OCI-LY7 (cell line): Measurements from ENCODE around the gene TMC2. TPM values are rescaled to one million over a fixed set of nuclear protein-coding genes. Genes with fewer than 3 reads are reported as not detected.
A peak's percentile ranks its signal among the peaks of the same experiment; 100 is the strongest.
"Not testable (repeated sequence)": the region's sequence is repeated elsewhere in the genome, so short reads cannot be mapped to it uniquely, and the experiment has no call there.

Experiments
- BruUV-seq: library from RNA; stranded (reverse); fragments of 400-500 nt; replicated peaks from 2 replicates; lab custom pipeline; 2021; lab: Mats Ljungman, UMichigan
- CTCF ChIA-PET: fragments of 300-600 bp; sonication (Branson Sonifier 250); formaldehyde crosslinking; loops from one replicate; lab custom pipeline; 2022; ENCODE audit warnings: antibody characterized with exemption; ENCODE audit not compliant: unreplicated experiment; lab: Charles Lee
- POLR2A ChIA-PET: fragments of 300-600 bp; sonication (Branson Sonifier 250); formaldehyde crosslinking; loops from one replicate; lab custom pipeline; 2022; ENCODE audit warnings: antibody characterized with exemption; lab: Charles Lee
- DNase-seq: peaks from one replicate; pipeline ENCODE4 v3.0.0-alpha.2; 2015; ENCODE audit warnings: low spot score
- H2AFZ ChIP-seq: fragments of 200-600 bp; sonication (generic), shearing (Covaris generic); 2 replicates; pipeline ENCODE4 v1.6.1; 2014; ENCODE audit warnings: mild to moderate bottlenecking, antibody characterized with exemption, low read length, moderate library complexity
- H3K27ac ChIP-seq: fragments of 200-600 bp; sonication (generic); 2 replicates; pipeline ENCODE4 v1.5.1; 2014; ENCODE audit warnings: mixed run types, low read depth, mild to moderate bottlenecking, moderate library complexity, low read length, inconsistent platforms; ENCODE audit not compliant: poor library complexity, severe bottlenecking
- H3K36me3 ChIP-seq: fragments of 200-600 bp; sonication (generic); 2 replicates; pipeline ENCODE4 v1.6.1; 2014; ENCODE audit warnings: mild to moderate bottlenecking, antibody characterized with exemption, low read length, moderate library complexity, mixed read lengths; ENCODE audit not compliant: insufficient read depth
- H3K4me1 ChIP-seq: fragments of 200-600 bp; sonication (generic); 2 replicates; pipeline ENCODE4 v1.5.1; 2014; ENCODE audit warnings: mild to moderate bottlenecking, low read length; ENCODE audit not compliant: insufficient read depth, poor library complexity, severe bottlenecking
- H3K4me2 ChIP-seq: fragments of 200-600 bp; sonication (generic); 2 replicates; pipeline ENCODE4 v1.6.1; 2014; ENCODE audit warnings: mild to moderate bottlenecking, low read length
- H3K4me3 ChIP-seq: fragments of 200-600 bp; sonication (generic); 2 replicates; pipeline ENCODE4 v1.5.1; 2014; ENCODE audit warnings: mild to moderate bottlenecking, low read depth, low read length; ENCODE audit not compliant: poor library complexity, severe bottlenecking
- H3K79me2 ChIP-seq: fragments of 200-600 bp; sonication (generic); 2 replicates; pipeline ENCODE4 v1.6.1; 2016; ENCODE audit warnings: low read depth, mild to moderate bottlenecking, low read length, moderate library complexity, mixed read lengths; ENCODE audit not compliant: insufficient read depth
- H3K9me2 ChIP-seq: fragments of 200-600 bp; sonication (generic); 2 replicates; pipeline ENCODE4 v1.6.1; 2016; ENCODE audit warnings: mild to moderate bottlenecking, low read length, mixed read lengths; ENCODE audit not compliant: insufficient read depth
- H3K9me3 ChIP-seq: fragments of 200-600 bp; sonication (generic); 2 replicates; pipeline ENCODE4 v1.6.1; 2014; ENCODE audit warnings: mild to moderate bottlenecking, mixed run types, low read length, mixed read lengths
- H4K20me1 ChIP-seq: fragments of 200-600 bp; sonication (generic); 2 replicates; pipeline ENCODE4 v1.6.1; 2014; ENCODE audit warnings: mild to moderate bottlenecking, antibody characterized with exemption, low read length, moderate library complexity, mixed read lengths; ENCODE audit not compliant: insufficient read depth
- CTCF ChIP-seq: fragments of 200-600 bp; sonication (generic); conservative IDR thresholded peaks from 2 replicates; pipeline ENCODE4 v1.5.1; 2014; ENCODE audit warnings: mild to moderate bottlenecking, antibody characterized with exemption, low read length, moderate library complexity, mixed read lengths
- EZH2phosphoT487 ChIP-seq: fragments of 200-600 bp; sonication (generic); IDR thresholded peaks from 2 replicates; pipeline ENCODE4 v1.6.1; 2018; ENCODE audit warnings: low read depth, borderline replicate concordance, mild to moderate bottlenecking, mixed run types, antibody characterized with exemption, low read length, moderate library complexity, mixed read lengths
- intact Hi-C: fragments of 100-400 bp; cut with micrococcal nuclease; formaldehyde crosslinking; loops from one replicate; pipeline ENCODE4 v1.10.0; 2022; ENCODE audit not compliant: unreplicated experiment
- total RNA-seq, 2 experiments: library from RNA; depleted of rRNA in 1 of 2; stranded (reverse); fragments of >200 nt in 1 of 2; shearing (Covaris generic) in 1 of 2; gene quantifications; 2 replicates each; pipeline ENCODE4 v1.2.3, GENCODE V29; 2014 to 2022

TMC2 gene
- total RNA-seq, 2 experiments from 2014 or later = not detected

- Histone ChIP-seq H3K4me3 (peak overlapping the region; percentile 69), H4K20me1 (no peaks in the 10 kb centered on the region), H3K36me3 (no peaks in the 10 kb centered on the region), H3K9me2 (no peaks in the 10 kb centered on the region), H3K79me2 (no peaks in the 10 kb centered on the region), H3K9me3 (no peaks in the 10 kb centered on the region), H3K4me1 (peaks cover 8% of the 10 kb centered on the region), H3K4me2 (peak overlapping the region; percentile 68), H3K27ac (no peak overlapping the region), H2AFZ (peak overlapping the region; percentile 84)
- DNase-seq = peak; percentile 84
- TF ChIP-seq CTCF (peak; percentile 95), EZH2phosphoT487 (no peak)
- intact Hi-C loops = loop anchor here (5.0 kb wide), 2 partner anchors 52 to 123 kb away; partner anchors contain the start of gene SNRPB
- BruUV-seq = no TSS peak
- ChIA-PET CTCF (interaction anchor here (0.8 kb wide), 1 partner anchor 53 kb away, joined by 3 read pairs; the partner anchor contains the start of gene SNRPB), POLR2A (interaction anchor here (0.7 to 1.2 kb wide), 6 partner anchors 10 to 1358 kb away, joined by 3 to 7 read pairs (median 4); partner anchors contain the start of gene SNRPB)
These were observed 12.3 kb upstream of the TMC2 start for GRCh38 chr20:2523919-2524708.

- CTCF ChIA-PET = interaction anchor here (0.8 kb wide), 1 partner anchor 54 kb away, joined by 3 read pairs; the partner anchor contains the start of gene SNRPB
- Histone ChIP-seq H4K20me1 (no peaks in the 10 kb centered on the region), H3K9me2 (no peaks in the 10 kb centered on the region), H3K79me2 (no peaks in the 10 kb centered on the region), H3K4me3 (peak overlapping the region; percentile 69), H3K4me1 (peaks cover 8% of the 10 kb centered on the region), H3K36me3 (no peaks in the 10 kb centered on the region), H2AFZ (peak overlapping the region; percentile 84), H3K4me2 (peak overlapping the region; percentile 68), H3K9me3 (no peaks in the 10 kb centered on the region), H3K27ac (no peak overlapping the region)
- peak; percentile 4 for DNase-seq
- TF ChIP-seq EZH2phosphoT487 = no peak
- TF ChIP-seq CTCF = peak; percentile 48; the same call in 1 of the 2 replicates
- BruUV-seq = no TSS peak
- POLR2A ChIA-PET = interaction anchor here (1.0 kb wide), 1 partner anchor 54 kb away, joined by 3 read pairs; the partner anchor contains the start of gene SNRPB
- intact Hi-C loops = loop anchor here (5.0 kb wide), 2 partner anchors 53 to 122 kb away; partner anchors contain the start of gene SNRPB
These were observed 11.5 kb upstream of the TMC2 start for GRCh38 chr20:2524709-2525506.

- H3K4me1 ChIP-seq, H3K27ac ChIP-seq, H3K79me2 ChIP-seq, CTCF ChIA-PET, H3K9me3 ChIP-seq, H3K9me2 ChIP-seq, intact Hi-C loops, H3K36me3 ChIP-seq, H3K4me3 ChIP-seq, H2AFZ ChIP-seq, BruUV-seq, H4K20me1 ChIP-seq, DNase-seq, H3K4me2 ChIP-seq: not testable (repeated sequence)
- POLR2A ChIA-PET = interaction anchor here (0.7 kb wide), 1 partner anchor 132 kb away, joined by 7 read pairs; no protein-coding TSS in a partner anchor
These were observed 10.2 kb upstream of the TMC2 start for GRCh38 chr20:2526218-2526583.
